NT2/D1 (cell line): ENCODE data around the gene FKBP14.

Experiments
- SUZ12 ChIP-seq: IDR thresholded peaks from 2 replicates; pipeline ENCODE4 v1.6.1; 2011; ENCODE audit not compliant: insufficient read length, insufficient read depth; ENCODE audit errors: extremely low read depth
- YY1 ChIP-seq: IDR thresholded peaks from 2 replicates; pipeline ENCODE4 v1.6.1; 2011; ENCODE audit not compliant: insufficient read length, insufficient read depth

GRCh38 chr7:30041526-30042269 is 15.2 kb upstream of the FKBP14 start:
- no peak for TF ChIP-seq SUZ12
- no peak for TF ChIP-seq YY1
